Brain microvascular endothelial cell (primary cell): ENCODE data around the gene AP2B1.
"Not testable (repeated sequence)": the region's sequence is repeated elsewhere in the genome, so short reads cannot be mapped to it uniquely, and the experiment has no call there.

Experiments used
- DNase-seq: peaks from one replicate; pipeline ENCODE4 v3.0.0-alpha.2; 2020
- H3K27ac ChIP-seq: fragments of 250-450 bp; sonication (Bioruptor Pico); 2 replicates; pipeline ENCODE4 v1.5.1; 2020; ENCODE audit warnings: mild to moderate bottlenecking, moderate library complexity
- H3K27me3 ChIP-seq: fragments of 250-450 bp; sonication (Bioruptor Pico); replicated peaks from 2 replicates; pipeline ENCODE4 v1.5.1; 2020; ENCODE audit warnings: mild to moderate bottlenecking
- H3K36me3 ChIP-seq: fragments of 250-450 bp; sonication (Bioruptor Pico); replicated peaks from 2 replicates; pipeline ENCODE4 v1.5.1; 2020; ENCODE audit warnings: mild to moderate bottlenecking
- H3K4me3 ChIP-seq: 2 replicates; pipeline ENCODE4 v1.5.1; 2011; ENCODE audit warnings: low read depth, mild to moderate bottlenecking, control low read depth, low read length, moderate library complexity
- in situ Hi-C: cut with HindIII; loops from 2 replicates; pipeline ENCODE4 v1.10.0; 2017; ENCODE audit warnings: low sequenced_read_pairs, low pct_ligation_motif_present
- TF ChIP-seq, protein P1 (sequence below): IDR thresholded peaks from 2 replicates; pipeline ENCODE4 v1.5.1; 2011; ENCODE audit warnings: low read depth, mild to moderate bottlenecking, moderate library complexity, low read length, control low read depth, inconsistent platforms; ENCODE audit errors: missing control alignments

The AP2B1 gene

GRCh38 chr17:35695613-35696012 lies 108.5 kb downstream of the AP2B1 start:
- TF ChIP-seq, protein P1, sequence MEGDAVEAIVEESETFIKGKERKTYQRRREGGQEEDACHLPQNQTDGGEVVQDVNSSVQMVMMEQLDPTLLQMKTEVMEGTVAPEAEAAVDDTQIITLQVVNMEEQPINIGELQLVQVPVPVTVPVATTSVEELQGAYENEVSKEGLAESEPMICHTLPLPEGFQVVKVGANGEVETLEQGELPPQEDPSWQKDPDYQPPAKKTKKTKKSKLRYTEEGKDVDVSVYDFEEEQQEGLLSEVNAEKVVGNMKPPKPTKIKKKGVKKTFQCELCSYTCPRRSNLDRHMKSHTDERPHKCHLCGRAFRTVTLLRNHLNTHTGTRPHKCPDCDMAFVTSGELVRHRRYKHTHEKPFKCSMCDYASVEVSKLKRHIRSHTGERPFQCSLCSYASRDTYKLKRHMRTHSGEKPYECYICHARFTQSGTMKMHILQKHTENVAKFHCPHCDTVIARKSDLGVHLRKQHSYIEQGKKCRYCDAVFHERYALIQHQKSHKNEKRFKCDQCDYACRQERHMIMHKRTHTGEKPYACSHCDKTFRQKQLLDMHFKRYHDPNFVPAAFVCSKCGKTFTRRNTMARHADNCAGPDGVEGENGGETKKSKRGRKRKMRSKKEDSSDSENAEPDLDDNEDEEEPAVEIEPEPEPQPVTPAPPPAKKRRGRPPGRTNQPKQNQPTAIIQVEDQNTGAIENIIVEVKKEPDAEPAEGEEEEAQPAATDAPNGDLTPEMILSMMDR: no peak

GRCh38 chr17:35698800-35699199 lies 111.7 kb downstream of the AP2B1 start:
- DNase-seq: no peak
- H3K36me3 ChIP-seq: peaks cover 21% of the 10 kb centered on the region
- in situ Hi-C loops: no loop called here
- TF ChIP-seq, protein P1: no peak
- H3K27me3 ChIP-seq: no peaks in the 10 kb centered on the region
- H3K27ac ChIP-seq: no peak overlapping the region
- H3K4me3 ChIP-seq: no peak overlapping the region

More at GRCh38 chr17:35695613-35696012, 108.5 kb downstream of the AP2B1 start:
- in situ Hi-C loops: no loop called here
- no peak for DNase-seq
- no peak overlapping the region for H3K4me3 ChIP-seq
- no peaks in the 10 kb centered on the region for H3K27me3 ChIP-seq
- no peak overlapping the region for H3K27ac ChIP-seq
- H3K36me3 ChIP-seq: peaks cover 29% of the 10 kb centered on the region

- in situ Hi-C loops: no loop called here
Observed at GRCh38 chr17:35700150-35700549, 113.0 kb downstream of the AP2B1 start.

DNA sequence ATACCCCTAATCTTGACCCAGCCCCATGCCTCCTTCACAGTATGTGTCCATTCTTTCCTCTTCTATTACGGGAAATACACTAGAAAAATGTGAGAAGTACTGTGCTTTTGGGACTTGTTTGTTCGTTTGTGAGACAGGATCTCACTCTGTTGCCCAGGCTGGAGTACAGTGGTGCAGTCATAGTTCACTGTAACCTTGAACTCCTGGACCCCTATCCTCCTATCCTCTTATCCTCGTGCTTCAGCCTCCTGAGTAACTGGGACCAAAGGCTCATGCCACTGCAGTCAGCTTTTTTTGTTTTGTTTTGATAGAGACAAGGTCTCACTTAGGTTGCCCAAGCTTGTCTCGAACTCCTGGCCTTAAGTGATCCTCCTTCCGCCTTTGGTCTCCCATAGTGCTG lies 114.4 kb downstream of the AP2B1 start:
- TF ChIP-seq, protein P1: no peak
- H3K27ac ChIP-seq: no peak overlapping the region
- H3K27me3 ChIP-seq: no peaks in the 10 kb centered on the region
- in situ Hi-C loops: no loop called here
- DNase-seq: no peak
- peaks cover 2% of the 10 kb centered on the region for H3K36me3 ChIP-seq
- H3K4me3 ChIP-seq: no peak overlapping the region

More at GRCh38 chr17:35700150-35700549, 113.0 kb downstream of the AP2B1 start:
- H3K27ac ChIP-seq: no peak overlapping the region
- peaks cover 10% of the 10 kb centered on the region for H3K36me3 ChIP-seq
- TF ChIP-seq, protein P1: no peak
- H3K27me3 ChIP-seq: no peaks in the 10 kb centered on the region
- DNase-seq: peak; percentile 3
- H3K4me3 ChIP-seq: no peak overlapping the region

- DNase-seq, H3K4me3 ChIP-seq, H3K27me3 ChIP-seq, in situ Hi-C loops, H3K27ac ChIP-seq, H3K36me3 ChIP-seq: not testable (repeated sequence)
Observed at GRCh38 chr17:35703308-35703707, 116.2 kb downstream of the AP2B1 start.

DNA sequence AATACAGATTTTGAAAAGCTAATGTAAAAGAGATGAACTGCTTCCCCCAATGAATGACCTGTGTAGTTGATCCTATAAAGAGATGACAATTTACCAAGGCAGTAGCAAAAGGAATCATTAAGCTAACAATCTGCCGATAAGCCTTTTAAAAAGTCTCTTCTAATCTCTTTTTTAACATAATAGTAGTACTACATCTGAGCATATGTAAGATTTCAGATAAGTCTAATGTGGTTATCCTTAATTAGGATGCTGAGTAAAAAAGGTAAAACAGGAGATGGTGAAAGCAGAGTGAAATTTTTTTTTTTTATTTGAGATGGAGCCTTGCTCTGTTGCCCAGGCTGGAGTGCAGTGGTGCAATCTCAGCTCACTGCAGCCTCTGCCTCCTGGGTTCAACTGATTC lies 118.1 kb downstream of the AP2B1 start:
- no peak overlapping the region for H3K4me3 ChIP-seq
- DNase-seq: no peak
- H3K27me3 ChIP-seq: no peaks in the 10 kb centered on the region
- in situ Hi-C loops: no loop called here
- TF ChIP-seq, protein P1: no peak
- H3K27ac ChIP-seq: no peak overlapping the region
- H3K36me3 ChIP-seq: peaks cover 9% of the 10 kb centered on the region
